Thoracic aorta (tissue), 2 donors: Measurements from ENCODE around the gene SFSWAP. TPM values are rescaled to one million over a fixed set of nuclear protein-coding genes. Genes with fewer than 3 reads are reported as not detected.

Source experiments
- ATAC-seq: fragments of 150-250 bp; one replicate; pipeline ENCODE4 v1.8.0; 2017; ENCODE audit warnings: low read depth; ENCODE audit not compliant: insufficient number of reproducible peaks, low FRiP score
- DNase-seq: peaks from one replicate; pipeline ENCODE4 v3.0.0-alpha.2; 2020; ENCODE audit warnings: low spot score
- H3K27ac ChIP-seq, 2 donors: fragments of 200-600 bp; sonication (generic); 1 replicate in 1 of 2; 2 replicates in 1 of 2; pipeline ENCODE4 v1.5.1; 2016; ENCODE audit warnings: mild to moderate bottlenecking in 2 of 2, moderate library complexity in 2 of 2
- H3K27me3 ChIP-seq: fragments of 200-600 bp; sonication (generic); replicated peaks from 2 replicates; pipeline ENCODE4 v1.6.0; 2016; ENCODE audit warnings: mild to moderate bottlenecking; ENCODE audit not compliant: insufficient read depth
- H3K36me3 ChIP-seq: fragments of 200-600 bp; sonication (generic); one replicate; pipeline ENCODE4 v1.5.1; 2016
- H3K4me1 ChIP-seq, 2 donors: fragments of 200-600 bp; sonication (generic); 1 replicate in 1 of 2; 2 replicates in 1 of 2; pipeline versions ENCODE4 v1.5.1 to v1.6.0; 2016; ENCODE audit warnings: low read depth in 2 of 2, mild to moderate bottlenecking in 1 of 2; ENCODE audit not compliant: control insufficient read depth in 1 of 2
- H3K4me3 ChIP-seq: fragments of 200-600 bp; sonication (generic); 2 replicates; pipeline ENCODE4 v1.5.1; 2016; ENCODE audit warnings: mild to moderate bottlenecking
- H3K9me3 ChIP-seq: fragments of 200-600 bp; sonication (generic); 2 replicates; pipeline ENCODE4 v1.5.1; 2016
- CTCF ChIP-seq: fragments of 200-600 bp; sonication (generic); IDR thresholded peaks from one replicate; pipeline ENCODE4 v1.5.1; 2019; ENCODE audit warnings: antibody characterized with exemption
- total RNA-seq, 2 donors: library from RNA; depleted of rRNA; stranded (reverse); fragments of >200 nt; gene quantifications; one replicate each; pipeline versions ENCODE4 v1.1.0 to v1.2.3, GENCODE V29; 2016

Gene SFSWAP
- total RNA-seq, 2 donors from 2014 or later, result 27.9 to 63.2 TPM

GRCh38 chr12:131794573-131794972, 83.7 kb downstream of the SFSWAP start:
- Histone ChIP-seq H3K36me3 (peaks cover 67% of the 10 kb centered on the region), H3K9me3 (no peaks in the 10 kb centered on the region), H3K27ac (no peak overlapping the region), H3K4me3 (no peak overlapping the region), H3K27me3 (no peaks in the 10 kb centered on the region), H3K4me1 (no peaks in the 10 kb centered on the region)
- no peak for ATAC-seq
- no peak for DNase-seq
- no peak for TF ChIP-seq CTCF

GRCh38 chr12:131795064-131795463, 84.2 kb downstream of the SFSWAP start:
- no peak overlapping the region for H3K27ac ChIP-seq
- ATAC-seq, result no peak
- no peak for TF ChIP-seq CTCF

GRCh38 chr12:131795690-131796410, 85.0 kb downstream of the SFSWAP start:
- peaks cover 75% of the 10 kb centered on the region for H3K36me3 ChIP-seq
- H3K4me3 ChIP-seq, result no peak overlapping the region
- H3K27me3 ChIP-seq, result no peaks in the 10 kb centered on the region
- no peak overlapping the region for H3K27ac ChIP-seq
- DNase-seq (no peak), ATAC-seq (no peak)
- H3K4me1 ChIP-seq, result no peaks in the 10 kb centered on the region
- no peaks in the 10 kb centered on the region for H3K9me3 ChIP-seq
- TF ChIP-seq CTCF, result no peak

More at GRCh38 chr12:131795064-131795463, 84.2 kb downstream of the SFSWAP start:
- DNase-seq, result no peak
- Histone ChIP-seq H3K36me3 (peaks cover 72% of the 10 kb centered on the region), H3K4me3 (no peak overlapping the region), H3K9me3 (no peaks in the 10 kb centered on the region), H3K27me3 (no peaks in the 10 kb centered on the region), H3K4me1 (no peaks in the 10 kb centered on the region)

- no peak overlapping the region for H3K27ac ChIP-seq
- no peaks in the 10 kb centered on the region for H3K27me3 ChIP-seq
- ATAC-seq (no peak), DNase-seq (no peak)
- H3K4me1 ChIP-seq, result no peaks in the 10 kb centered on the region
- peaks cover 72% of the 10 kb centered on the region for H3K36me3 ChIP-seq
- H3K9me3 ChIP-seq, result no peaks in the 10 kb centered on the region
- TF ChIP-seq CTCF, result no peak
- H3K4me3 ChIP-seq, result no peak overlapping the region
Measured at GRCh38 chr12:131796411-131796736, 85.5 kb downstream of the SFSWAP start.

GRCh38 chr12:131796754-131797587, 86.1 kb downstream of the SFSWAP start:
- peaks cover 71% of the 10 kb centered on the region for H3K36me3 ChIP-seq

More at GRCh38 chr12:131796754-131797587, 86.1 kb downstream of the SFSWAP start:
- Histone ChIP-seq H3K4me1 (no peaks in the 10 kb centered on the region), H3K4me3 (no peak overlapping the region), H3K27me3 (no peaks in the 10 kb centered on the region), H3K27ac (no peak overlapping the region), H3K9me3 (no peaks in the 10 kb centered on the region)
- TF ChIP-seq CTCF, result no peak
- ATAC-seq (no peak), DNase-seq (no peak)
